ENCODE results near the gene CAD.

DNA sequence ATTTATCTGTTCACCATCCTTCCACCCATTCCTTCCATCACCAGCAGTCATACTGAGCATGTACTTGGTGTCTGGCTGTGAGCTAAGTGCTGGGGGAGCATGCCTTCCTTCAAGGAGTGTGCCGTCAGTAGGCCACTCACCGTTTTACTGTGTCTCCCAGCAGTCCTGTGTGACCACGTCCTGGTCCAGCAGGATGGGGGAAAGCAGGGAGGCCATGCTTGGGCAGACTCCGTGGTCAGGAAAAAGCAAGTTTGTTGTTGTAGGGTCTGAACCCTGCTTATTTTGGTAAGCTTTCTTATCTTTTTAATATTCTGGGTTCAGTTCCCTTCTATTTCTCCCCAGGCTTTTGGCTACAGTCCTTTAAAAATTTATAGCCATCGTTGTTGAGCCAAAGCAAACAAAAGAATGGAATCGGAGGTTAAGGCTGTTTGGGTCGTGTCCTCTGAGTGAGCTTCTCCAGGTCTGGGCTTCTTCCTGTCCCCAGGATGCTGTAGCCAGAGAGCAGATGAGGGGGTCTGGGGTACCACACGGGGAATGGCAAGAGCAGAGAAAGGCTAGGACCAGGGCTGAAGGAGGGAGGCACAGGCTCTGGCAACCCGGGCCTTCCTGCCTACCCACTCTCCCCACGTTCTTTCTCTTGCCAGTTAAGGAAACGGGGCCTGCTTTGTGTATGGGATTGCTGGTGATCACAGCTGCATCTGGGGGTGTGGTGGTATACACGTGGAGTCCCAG lies 32.2 kb downstream of the CAD start:
- TF ChIP-seq, protein P1, sequence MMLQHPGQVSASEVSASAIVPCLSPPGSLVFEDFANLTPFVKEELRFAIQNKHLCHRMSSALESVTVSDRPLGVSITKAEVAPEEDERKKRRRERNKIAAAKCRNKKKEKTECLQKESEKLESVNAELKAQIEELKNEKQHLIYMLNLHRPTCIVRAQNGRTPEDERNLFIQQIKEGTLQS (IDR thresholded peaks at IDR 0.05) = no peak
- TF ChIP-seq GABPA (IDR thresholded peaks at IDR 0.05 in 1 of 2, conservative IDR thresholded peaks at IDR 0.05 in 1 of 2) (no peak), RAD21 (IDR thresholded peaks at IDR 0.05) (no peak), YY1 (IDR thresholded peaks at IDR 0.05) (no peak)
- TF ChIP-seq, protein P2, sequence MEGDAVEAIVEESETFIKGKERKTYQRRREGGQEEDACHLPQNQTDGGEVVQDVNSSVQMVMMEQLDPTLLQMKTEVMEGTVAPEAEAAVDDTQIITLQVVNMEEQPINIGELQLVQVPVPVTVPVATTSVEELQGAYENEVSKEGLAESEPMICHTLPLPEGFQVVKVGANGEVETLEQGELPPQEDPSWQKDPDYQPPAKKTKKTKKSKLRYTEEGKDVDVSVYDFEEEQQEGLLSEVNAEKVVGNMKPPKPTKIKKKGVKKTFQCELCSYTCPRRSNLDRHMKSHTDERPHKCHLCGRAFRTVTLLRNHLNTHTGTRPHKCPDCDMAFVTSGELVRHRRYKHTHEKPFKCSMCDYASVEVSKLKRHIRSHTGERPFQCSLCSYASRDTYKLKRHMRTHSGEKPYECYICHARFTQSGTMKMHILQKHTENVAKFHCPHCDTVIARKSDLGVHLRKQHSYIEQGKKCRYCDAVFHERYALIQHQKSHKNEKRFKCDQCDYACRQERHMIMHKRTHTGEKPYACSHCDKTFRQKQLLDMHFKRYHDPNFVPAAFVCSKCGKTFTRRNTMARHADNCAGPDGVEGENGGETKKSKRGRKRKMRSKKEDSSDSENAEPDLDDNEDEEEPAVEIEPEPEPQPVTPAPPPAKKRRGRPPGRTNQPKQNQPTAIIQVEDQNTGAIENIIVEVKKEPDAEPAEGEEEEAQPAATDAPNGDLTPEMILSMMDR (IDR thresholded peaks at IDR 0.05; ENCODE audit: low read depth, low read length, missing input control) = no peak
- TF ChIP-seq, protein P3, sequence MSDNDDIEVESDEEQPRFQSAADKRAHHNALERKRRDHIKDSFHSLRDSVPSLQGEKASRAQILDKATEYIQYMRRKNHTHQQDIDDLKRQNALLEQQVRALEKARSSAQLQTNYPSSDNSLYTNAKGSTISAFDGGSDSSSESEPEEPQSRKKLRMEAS (IDR thresholded peaks at IDR 0.05) = no peak

All from liver (tissue), 3 donors.